HG03139 (cell line): ENCODE data around the gene JAGN1.
"Not testable (repeated sequence)": the region's sequence is repeated elsewhere in the genome, so short reads cannot be mapped to it uniquely, and the experiment has no call there.

ENCODE experiments used
- ATAC-seq: cut with Tn5 transposase; IDR thresholded peaks from one replicate; pipeline ENCODE4 v1.9.1; 2021; ENCODE audit not compliant: unreplicated experiment

JAGN1 gene

GRCh38 chr3:9866639-9867038 lies 23.8 kb upstream of the JAGN1 start:
- ATAC-seq: no peak

GRCh38 chr3:9867106-9867505 lies 23.3 kb upstream of the JAGN1 start:
- ATAC-seq: no peak

- ATAC-seq: no peak
Observed at GRCh38 chr3:9869955-9870354, 20.5 kb upstream of the JAGN1 start.

GRCh38 chr3:9870978-9871377 lies 19.4 kb upstream of the JAGN1 start:
- ATAC-seq: no peak

GRCh38 chr3:9872067-9872466 lies 18.3 kb upstream of the JAGN1 start:
- not testable (repeated sequence) for ATAC-seq

GRCh38 chr3:9875448-9875847 lies 15.0 kb upstream of the JAGN1 start:
- ATAC-seq: no peak

- not testable (repeated sequence) for ATAC-seq
Observed at GRCh38 chr3:9876255-9876654, 14.2 kb upstream of the JAGN1 start.

- ATAC-seq: no peak
Observed at GRCh38 chr3:9876991-9877390, 13.4 kb upstream of the JAGN1 start.

GRCh38 chr3:9878700-9879099 lies 11.7 kb upstream of the JAGN1 start:
- ATAC-seq: no peak

- ATAC-seq: no peak
Observed at GRCh38 chr3:9879830-9880549, 10.4 kb upstream of the JAGN1 start, which contains the start of gene CIDEC. Gene CIDEC, minus strand, starts transcription at chr3:9880253. Its CDS starts 1,767 bp downstream, at chr3:9878486.

GRCh38 chr3:9881441-9881840 lies 9.0 kb upstream of the JAGN1 start:
- ATAC-seq: no peak

GRCh38 chr3:9883706-9884554 lies 6.5 kb upstream of the JAGN1 start:
- no peak for ATAC-seq

- no peak for ATAC-seq
Observed at GRCh38 chr3:9884555-9885165, 5.8 kb upstream of the JAGN1 start.

GRCh38 chr3:9886328-9886727 lies 4.1 kb upstream of the JAGN1 start:
- ATAC-seq: no peak

GRCh38 chr3:9887480-9887879 lies 2.9 kb upstream of the JAGN1 start:
- ATAC-seq: no peak

- no peak for ATAC-seq
Observed at GRCh38 chr3:9888540-9888939, 1.9 kb upstream of the JAGN1 start.

- no peak for ATAC-seq
Observed at GRCh38 chr3:9889405-9889804, 1.0 kb upstream of the JAGN1 start.

GRCh38 chr3:9891072-9891622 lies 737 bp downstream of the JAGN1 start:
- no peak for ATAC-seq

GRCh38 chr3:9893739-9894138 lies 3.3 kb downstream of the JAGN1 start:
- no peak for ATAC-seq

- not testable (repeated sequence) for ATAC-seq
Observed at GRCh38 chr3:9895715-9896114, 5.3 kb downstream of the JAGN1 start.

- ATAC-seq: not testable (repeated sequence)
Observed at GRCh38 chr3:9896755-9897407, 6.5 kb downstream of the JAGN1 start.
